IPS-18a (cell line): ENCODE measurements around the gene NEK10.
"Not testable (repeated sequence)": the region's sequence is repeated elsewhere in the genome, so short reads cannot be mapped to it uniquely, and the experiment has no call there.

Source experiments
- H3K27ac ChIP-seq: one replicate; pipeline ENCODE4 v1.5.1; 2013; ENCODE audit warnings: low read length
- H3K27me3 ChIP-seq: one replicate; pipeline ENCODE4 v1.6.1; 2013; ENCODE audit warnings: mild to moderate bottlenecking, low read length; ENCODE audit not compliant: control insufficient read depth, insufficient read depth
- H3K36me3 ChIP-seq: one replicate; pipeline ENCODE4 v1.6.1; 2013; ENCODE audit warnings: low read depth, low read length; ENCODE audit not compliant: control insufficient read depth
- H3K4me1 ChIP-seq: one replicate; pipeline ENCODE4 v1.6.1; 2013; ENCODE audit warnings: low read depth, low read length; ENCODE audit not compliant: control insufficient read depth
- H3K4me3 ChIP-seq: one replicate; pipeline ENCODE4 v1.5.1; 2013; ENCODE audit warnings: low read length
- H3K9ac ChIP-seq: one replicate; pipeline ENCODE4 v1.6.1; 2013; ENCODE audit warnings: mild to moderate bottlenecking, low read length, moderate library complexity
- H3K9me3 ChIP-seq: one replicate; pipeline ENCODE4 v1.6.1; 2013; ENCODE audit warnings: low read depth, low read length; ENCODE audit not compliant: control insufficient read depth

The NEK10 gene, protein sequence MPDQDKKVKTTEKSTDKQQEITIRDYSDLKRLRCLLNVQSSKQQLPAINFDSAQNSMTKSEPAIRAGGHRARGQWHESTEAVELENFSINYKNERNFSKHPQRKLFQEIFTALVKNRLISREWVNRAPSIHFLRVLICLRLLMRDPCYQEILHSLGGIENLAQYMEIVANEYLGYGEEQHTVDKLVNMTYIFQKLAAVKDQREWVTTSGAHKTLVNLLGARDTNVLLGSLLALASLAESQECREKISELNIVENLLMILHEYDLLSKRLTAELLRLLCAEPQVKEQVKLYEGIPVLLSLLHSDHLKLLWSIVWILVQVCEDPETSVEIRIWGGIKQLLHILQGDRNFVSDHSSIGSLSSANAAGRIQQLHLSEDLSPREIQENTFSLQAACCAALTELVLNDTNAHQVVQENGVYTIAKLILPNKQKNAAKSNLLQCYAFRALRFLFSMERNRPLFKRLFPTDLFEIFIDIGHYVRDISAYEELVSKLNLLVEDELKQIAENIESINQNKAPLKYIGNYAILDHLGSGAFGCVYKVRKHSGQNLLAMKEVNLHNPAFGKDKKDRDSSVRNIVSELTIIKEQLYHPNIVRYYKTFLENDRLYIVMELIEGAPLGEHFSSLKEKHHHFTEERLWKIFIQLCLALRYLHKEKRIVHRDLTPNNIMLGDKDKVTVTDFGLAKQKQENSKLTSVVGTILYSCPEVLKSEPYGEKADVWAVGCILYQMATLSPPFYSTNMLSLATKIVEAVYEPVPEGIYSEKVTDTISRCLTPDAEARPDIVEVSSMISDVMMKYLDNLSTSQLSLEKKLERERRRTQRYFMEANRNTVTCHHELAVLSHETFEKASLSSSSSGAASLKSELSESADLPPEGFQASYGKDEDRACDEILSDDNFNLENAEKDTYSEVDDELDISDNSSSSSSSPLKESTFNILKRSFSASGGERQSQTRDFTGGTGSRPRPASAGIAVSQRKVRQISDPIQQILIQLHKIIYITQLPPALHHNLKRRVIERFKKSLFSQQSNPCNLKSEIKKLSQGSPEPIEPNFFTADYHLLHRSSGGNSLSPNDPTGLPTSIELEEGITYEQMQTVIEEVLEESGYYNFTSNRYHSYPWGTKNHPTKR

DNA sequence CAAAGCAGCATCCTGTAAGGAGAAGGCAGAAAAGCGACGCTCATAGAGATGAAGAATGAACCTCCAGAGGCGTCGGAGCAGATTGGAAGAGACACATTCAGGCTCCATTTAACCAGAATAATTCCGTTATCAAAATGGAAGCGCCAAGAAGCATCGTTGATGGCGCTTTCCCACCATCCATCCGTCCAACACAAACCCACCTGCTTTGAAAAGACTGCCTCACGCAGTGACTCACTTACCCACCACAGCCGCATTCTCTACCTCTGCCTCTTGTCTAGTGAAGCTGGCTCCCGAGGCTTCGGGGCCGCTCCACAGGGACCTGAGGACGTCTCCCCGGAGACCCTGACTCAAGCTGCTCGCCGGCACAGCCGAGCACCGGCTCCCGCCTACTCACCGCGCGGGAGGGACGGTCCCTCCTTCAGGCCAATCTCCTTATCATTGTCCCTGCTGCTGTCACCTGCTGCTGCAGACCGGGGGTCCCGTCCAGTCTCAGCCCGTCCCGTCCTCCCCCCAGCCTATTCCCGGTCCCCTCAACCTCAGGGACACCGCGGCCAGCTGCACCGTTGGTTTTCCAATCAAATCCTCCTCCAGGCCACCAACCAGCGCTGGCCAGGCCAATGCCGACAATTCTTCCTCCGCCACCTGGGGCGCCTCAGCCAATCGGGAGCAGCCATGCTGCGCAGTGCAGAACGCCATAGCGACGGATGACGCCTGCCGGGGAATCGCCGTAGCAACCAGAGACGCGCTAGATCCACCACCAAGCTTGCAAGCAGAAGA lies at the start of gene NEK10:
NEK10 (minus strand) TSS at position 553 of the 777 bp plus-strand sequence. CDS start 16,501 bp downstream, outside the sequence.
- peak within 1 kb of the TSS; percentile 74 for H3K4me3 ChIP-seq
- no peaks in the 10 kb centered on the region for H3K36me3 ChIP-seq
- no peak within 1 kb of the TSS for H3K27ac ChIP-seq
- peak within 1 kb of the TSS; percentile 8 for H3K9ac ChIP-seq
- peaks cover 6% of the 10 kb centered on the region for H3K27me3 ChIP-seq
- H3K9me3 ChIP-seq, result no peaks in the 10 kb centered on the region
- no peaks in the 10 kb centered on the region for H3K4me1 ChIP-seq

DNA sequence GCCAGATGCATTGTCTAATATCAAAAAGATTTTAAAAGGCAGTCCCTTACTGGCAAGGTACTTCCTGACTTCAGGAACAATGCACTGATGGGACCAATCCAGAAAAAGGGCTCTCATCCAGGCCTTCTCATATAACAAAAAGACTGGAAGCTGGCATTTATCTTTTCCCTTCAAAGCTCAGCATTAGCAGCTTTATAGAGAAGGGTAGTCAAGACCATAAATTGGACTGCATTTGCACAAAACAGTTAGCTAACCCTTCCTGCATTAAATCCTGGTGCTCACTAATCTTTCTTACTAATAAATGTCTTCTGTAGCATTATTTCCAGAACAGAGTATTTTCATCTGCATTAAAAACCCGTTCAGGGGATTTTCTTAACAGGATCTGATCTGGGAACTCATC lies 46.0 kb upstream of the NEK10 start:
- Histone ChIP-seq H3K36me3 (peaks cover 63% of the 10 kb centered on the region), H3K27me3 (no peaks in the 10 kb centered on the region), H3K4me1 (no peaks in the 10 kb centered on the region), H3K9ac (no peak overlapping the region), H3K4me3 (no peak overlapping the region), H3K9me3 (no peaks in the 10 kb centered on the region), H3K27ac (no peak overlapping the region)

DNA sequence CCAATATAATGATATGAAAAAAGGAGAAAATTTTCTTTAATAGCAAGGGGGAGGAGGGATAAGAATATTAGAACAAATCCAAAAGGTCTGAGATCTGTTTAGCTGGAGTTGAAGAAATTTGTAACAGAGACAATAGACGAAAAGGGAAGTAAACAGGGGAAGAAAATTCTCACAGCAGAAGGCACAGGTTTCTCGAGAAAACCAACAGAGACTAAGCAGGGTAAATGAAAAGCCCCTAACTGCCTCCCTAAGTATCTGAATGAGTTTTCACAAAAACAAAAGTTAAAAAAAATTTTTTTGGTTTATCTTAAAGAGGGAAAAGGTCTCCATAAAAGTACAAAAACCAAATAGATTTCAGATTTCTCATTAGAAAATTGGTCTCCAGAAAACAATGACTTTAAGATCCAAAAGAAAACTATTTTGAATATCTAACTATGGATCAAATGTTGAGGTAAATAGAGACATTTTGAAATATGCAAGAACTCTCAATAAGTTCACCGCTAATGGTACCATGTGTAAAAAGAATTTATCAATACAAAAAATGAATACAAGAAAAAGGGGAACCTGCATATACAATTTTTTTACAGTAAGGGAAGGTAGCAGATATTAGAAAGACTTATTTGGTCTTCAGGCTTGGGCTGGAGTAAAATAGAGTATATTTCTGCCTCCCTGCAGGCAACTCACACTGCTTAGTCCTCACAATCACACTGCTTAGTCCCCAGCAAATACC lies 23.9 kb upstream of the NEK10 start:
- H3K9ac ChIP-seq, result no peak overlapping the region
- peaks cover 69% of the 10 kb centered on the region for H3K36me3 ChIP-seq
- H3K27ac ChIP-seq, result no peak overlapping the region
- no peaks in the 10 kb centered on the region for H3K9me3 ChIP-seq
- H3K4me3 ChIP-seq, result no peak overlapping the region
- H3K4me1 ChIP-seq, result no peaks in the 10 kb centered on the region
- no peaks in the 10 kb centered on the region for H3K27me3 ChIP-seq

DNA sequence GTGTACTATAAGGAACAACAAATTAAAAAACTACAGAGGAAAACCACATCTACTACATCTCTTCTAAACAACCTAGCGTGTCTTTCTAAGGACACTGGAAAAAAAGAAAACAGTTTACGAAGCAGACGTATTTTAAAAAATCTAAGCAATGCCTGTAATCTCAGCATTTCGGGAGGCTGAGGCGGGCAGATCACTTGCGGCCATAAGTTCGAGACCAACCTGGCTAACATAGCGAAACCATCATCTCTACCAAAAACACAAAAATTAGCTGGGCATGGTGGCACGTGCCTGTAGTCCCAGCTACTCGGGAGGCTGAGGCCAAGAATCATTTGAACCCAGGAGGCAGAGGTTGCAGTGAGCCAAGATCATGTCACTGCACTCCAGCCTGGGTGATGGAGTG lies 23.2 kb upstream of the NEK10 start:
- not testable (repeated sequence) for H3K27ac ChIP-seq, H3K9ac ChIP-seq, H3K4me3 ChIP-seq, H3K9me3 ChIP-seq, H3K4me1 ChIP-seq, H3K27me3 ChIP-seq
- peaks cover 64% of the 10 kb centered on the region for H3K36me3 ChIP-seq

DNA sequence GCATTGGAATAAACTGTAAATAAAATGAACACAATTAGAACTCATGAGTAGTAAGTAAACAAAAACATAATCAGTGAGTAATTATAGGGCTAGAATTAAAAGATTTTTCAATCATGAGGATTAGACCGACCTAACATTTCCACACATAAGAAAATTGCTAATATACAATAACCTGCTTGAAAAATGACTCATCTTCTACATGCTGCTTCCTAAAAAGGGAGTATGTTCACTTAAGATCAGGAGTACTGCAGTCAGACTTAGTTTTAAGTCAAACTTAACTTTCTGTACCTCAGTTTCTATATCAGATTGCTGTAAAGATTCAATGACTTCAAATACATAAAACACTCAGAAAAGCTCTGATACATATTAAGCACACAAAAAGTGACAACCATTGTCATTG lies 22.6 kb upstream of the NEK10 start:
- Histone ChIP-seq H3K9ac (no peak overlapping the region), H3K27me3 (no peaks in the 10 kb centered on the region), H3K4me3 (no peak overlapping the region), H3K4me1 (peaks cover 3% of the 10 kb centered on the region), H3K36me3 (peaks cover 66% of the 10 kb centered on the region), H3K9me3 (no peaks in the 10 kb centered on the region), H3K27ac (no peak overlapping the region)

DNA sequence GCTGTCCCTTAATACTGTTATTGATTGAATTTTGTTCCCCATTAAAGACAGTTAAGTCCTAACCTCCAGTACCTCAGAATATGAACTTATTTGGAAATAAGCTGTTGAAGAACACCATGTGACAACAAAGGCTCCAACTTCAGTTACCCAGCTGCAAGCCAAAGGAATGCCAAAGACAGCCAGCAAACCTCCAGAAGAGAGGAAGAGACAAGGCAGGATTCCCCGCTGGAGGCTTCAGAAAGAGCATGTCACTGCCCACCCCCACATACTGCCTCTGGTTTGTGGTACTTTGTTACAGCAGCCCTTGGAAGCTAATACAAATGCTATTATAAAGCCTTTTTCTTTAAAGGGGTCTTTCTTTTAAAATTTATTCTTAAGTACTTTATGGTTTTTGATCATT lies 18.4 kb upstream of the NEK10 start:
- H3K9ac ChIP-seq, result no peak overlapping the region
- H3K27me3 ChIP-seq, result no peaks in the 10 kb centered on the region
- H3K4me1 ChIP-seq, result peaks cover 3% of the 10 kb centered on the region
- peaks cover 74% of the 10 kb centered on the region for H3K36me3 ChIP-seq
- H3K4me3 ChIP-seq, result no peak overlapping the region
- no peak overlapping the region for H3K27ac ChIP-seq
- no peaks in the 10 kb centered on the region for H3K9me3 ChIP-seq

DNA sequence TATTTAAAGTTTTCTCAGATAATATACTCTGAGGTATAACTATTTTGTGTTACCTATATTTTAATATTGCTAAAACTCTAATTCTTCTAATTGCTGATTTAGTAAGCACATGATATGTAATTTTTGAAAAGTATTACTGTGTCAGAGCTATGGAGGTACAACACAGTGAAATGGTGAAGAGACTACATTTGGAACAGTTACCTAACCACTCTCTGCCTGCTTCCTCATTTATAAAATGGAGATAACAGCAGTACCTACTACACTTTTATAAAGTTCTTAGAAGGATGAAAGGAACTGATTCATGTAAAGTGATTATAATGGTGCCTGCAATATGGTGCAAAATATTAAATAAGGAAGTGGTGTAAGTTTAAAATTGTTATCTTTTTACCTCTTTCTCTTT lies 16.3 kb upstream of the NEK10 start:
- Histone ChIP-seq H3K9me3 (no peaks in the 10 kb centered on the region), H3K9ac (no peak overlapping the region), H3K4me3 (no peak overlapping the region), H3K4me1 (peaks cover 3% of the 10 kb centered on the region), H3K27me3 (no peaks in the 10 kb centered on the region), H3K36me3 (peaks cover 74% of the 10 kb centered on the region), H3K27ac (no peak overlapping the region)

DNA sequence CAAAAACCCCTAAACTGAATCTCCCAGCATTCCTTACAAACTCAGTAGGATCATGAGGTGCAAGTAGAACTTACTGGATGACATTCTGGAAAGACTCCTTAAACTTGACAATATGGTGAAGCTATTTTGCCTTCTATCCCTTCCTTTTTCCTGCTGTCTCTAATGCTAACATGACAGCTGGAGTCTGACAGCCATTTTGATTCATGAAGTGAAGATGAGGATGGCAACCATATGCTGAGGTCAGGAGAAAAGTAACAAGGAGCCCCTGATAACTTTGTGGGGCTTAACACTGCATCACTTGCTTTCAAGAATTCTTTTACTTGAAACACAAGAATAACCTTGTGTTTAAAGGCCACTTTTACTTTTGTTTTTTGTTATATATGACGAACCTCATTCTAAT lies 15.0 kb upstream of the NEK10 start:
- Histone ChIP-seq H3K36me3 (peaks cover 69% of the 10 kb centered on the region), H3K4me1 (peaks cover 3% of the 10 kb centered on the region), H3K4me3 (no peak overlapping the region), H3K9me3 (no peaks in the 10 kb centered on the region), H3K9ac (no peak overlapping the region), H3K27me3 (no peaks in the 10 kb centered on the region), H3K27ac (no peak overlapping the region)

DNA sequence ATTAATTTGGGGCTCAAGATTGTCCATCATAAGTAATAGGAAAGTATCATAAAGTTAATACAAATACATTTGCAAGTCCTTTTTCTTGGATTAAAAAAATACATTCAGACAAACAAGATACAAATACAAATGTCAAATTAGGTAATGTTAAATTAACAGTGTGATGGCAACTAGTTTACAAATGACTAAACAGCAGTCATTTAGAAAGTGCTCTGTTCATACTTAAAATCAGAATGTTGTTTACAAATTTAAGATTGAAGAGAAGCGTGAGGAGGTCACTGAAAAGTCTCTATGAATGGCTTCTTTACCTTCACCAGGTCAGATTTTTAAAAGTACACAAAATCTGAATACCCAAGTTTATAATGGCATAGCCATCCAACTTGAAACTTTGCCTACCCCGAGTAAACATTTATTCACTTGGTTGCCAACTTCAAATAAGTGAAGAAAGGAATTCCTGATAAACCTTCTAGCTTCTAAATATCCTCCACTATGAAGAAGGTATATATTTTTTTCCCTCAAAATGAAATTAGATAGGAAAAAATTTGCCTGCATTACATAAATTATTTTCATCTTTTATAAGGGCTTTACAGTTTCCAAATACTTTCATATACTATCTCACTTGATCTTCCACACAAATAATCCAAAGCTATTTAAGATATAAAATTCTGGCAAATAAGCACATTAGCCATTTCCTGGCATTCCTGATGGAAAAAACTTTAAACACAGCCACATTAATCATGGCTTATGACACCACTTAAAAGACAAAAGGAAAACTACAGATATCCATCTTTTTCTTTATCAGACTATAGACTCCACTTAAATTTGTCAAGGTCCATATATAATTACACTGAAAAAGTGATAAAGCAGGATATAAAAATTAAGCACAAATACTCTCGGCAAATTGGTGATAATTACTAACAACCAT lies 11.5 kb upstream of the NEK10 start:
- Histone ChIP-seq H3K9me3 (no peaks in the 10 kb centered on the region), H3K9ac (no peak overlapping the region), H3K4me3 (no peak overlapping the region), H3K27me3 (no peaks in the 10 kb centered on the region), H3K27ac (no peak overlapping the region), H3K36me3 (peaks cover 65% of the 10 kb centered on the region), H3K4me1 (no peaks in the 10 kb centered on the region)

DNA sequence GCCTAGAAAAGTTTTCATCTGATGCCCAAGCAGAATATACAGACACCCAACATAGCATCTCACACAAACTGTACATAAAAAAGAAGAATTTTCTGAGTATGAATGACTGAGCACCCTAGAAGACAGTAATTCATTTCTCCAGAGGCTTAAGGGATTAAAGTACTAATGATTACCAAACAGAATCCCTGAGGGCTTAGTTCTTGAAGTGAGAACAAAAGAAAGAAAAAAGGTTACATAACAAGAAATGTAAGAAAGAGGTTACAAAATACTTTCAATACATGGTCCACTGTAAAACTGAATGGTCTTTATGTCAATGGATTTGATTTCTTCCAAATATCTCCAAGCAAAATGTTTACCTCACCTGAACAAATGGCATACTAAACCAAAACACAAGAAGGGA lies 9.1 kb upstream of the NEK10 start:
- H3K9ac ChIP-seq, result no peak overlapping the region
- H3K4me3 ChIP-seq, result no peak overlapping the region
- no peaks in the 10 kb centered on the region for H3K9me3 ChIP-seq
- no peaks in the 10 kb centered on the region for H3K27me3 ChIP-seq
- peaks cover 44% of the 10 kb centered on the region for H3K36me3 ChIP-seq
- no peak overlapping the region for H3K27ac ChIP-seq
- no peaks in the 10 kb centered on the region for H3K4me1 ChIP-seq
